Kidney (tissue), 14 donors: ENCODE measurements around the gene ERG28. TPM values are rescaled to one million over a fixed set of nuclear protein-coding genes. Genes with fewer than 3 reads are reported as not detected.

Source experiments
- DNase-seq, 5 donors: peaks; one replicate each; pipeline ENCODE4 v3.0.0-alpha.2; 2013 to 2020
- FAIRE-seq: peaks from 2 replicates; lab custom pipeline; 2012; peaks lifted over from hg19 to GRCh38; lab: Jason Lieb, UNC
- H3K27ac ChIP-seq, 2 donors: one replicate each; pipeline ENCODE4 v1.7.0; 2013; ENCODE audit warnings: low read depth in 2 of 2, low read length in 2 of 2, inconsistent platforms in 1 of 2
- H3K27me3 ChIP-seq: one replicate; pipeline ENCODE4 v1.7.1; 2013; ENCODE audit warnings: low read length, inconsistent platforms; ENCODE audit not compliant: control insufficient read depth, insufficient read depth
- H3K36me3 ChIP-seq, 3 donors: one replicate each; pipeline versions ENCODE4 v1.7.0 to v1.7.1; 2013; ENCODE audit warnings: low read length in 3 of 3, control low read depth in 1 of 3, inconsistent platforms in 1 of 3; ENCODE audit not compliant: insufficient read depth in 3 of 3, control insufficient read depth in 2 of 3
- H3K4me1 ChIP-seq, 3 donors: one replicate each; pipeline versions ENCODE4 v1.7.0 to v1.7.1; 2013; ENCODE audit warnings: low read length in 3 of 3, inconsistent platforms in 1 of 3, low read depth in 1 of 3; ENCODE audit not compliant: control insufficient read depth in 2 of 3, insufficient read depth in 2 of 3
- H3K4me3 ChIP-seq, 3 donors: one replicate each; pipeline versions ENCODE4 v1.7.0 to v1.8.1; 2013; ENCODE audit warnings: low read length in 3 of 3, control low read depth in 1 of 3, inconsistent platforms in 1 of 3
- H3K9ac ChIP-seq, 3 donors: one replicate each; pipeline versions ENCODE4 v1.7.0 to v1.7.1; 2013; ENCODE audit warnings: low read length in 3 of 3, control low read depth in 1 of 3, inconsistent platforms in 1 of 3
- H3K9me3 ChIP-seq, 3 donors: one replicate each; pipeline versions ENCODE4 v1.7.0 to v1.7.1; 2013; ENCODE audit warnings: low read length in 3 of 3, control low read depth in 1 of 3, inconsistent platforms in 1 of 3; ENCODE audit not compliant: control insufficient read depth in 2 of 3, insufficient read depth in 1 of 3
- CTCF ChIP-seq: IDR thresholded peaks from 3 replicates; pipeline ENCODE4 v1.5.1; 2012; ENCODE audit warnings: mild to moderate bottlenecking, moderate library complexity, borderline replicate concordance; ENCODE audit not compliant: insufficient read depth; ENCODE audit errors: extremely low read depth
- intact Hi-C: fragments of 100-400 bp; cut with DNase I; formaldehyde crosslinking; loops from one replicate; pipeline ENCODE4 v1.11.1; 2022
- polyA plus RNA-seq: library from polyadenylated mRNA; stranded (reverse); fragments of 350-450 nt; fragmentation: Illumina TruSeq; extraction: RNeasy Lipid Tissue Mini Kit (QIAGEN cat#74804); gene quantifications from one replicate; pipeline ENCODE4 v1.2.3, GENCODE V29; 2014; ENCODE audit warnings: low read depth, low replicate concordance; ENCODE audit not compliant: insufficient read depth
- total RNA-seq: library from RNA; stranded (reverse); fragmentation: NEBNext Ultra II Directional; extraction: Animal tissue kit (Norgen Biotek cat#: 25700); gene quantifications from one replicate; pipeline ENCODE4 v1.2.1, GENCODE V29; 2021
- donor health status: control.
- donor health status: control.
- donor health status: control.
- donor health status: control.
- donor health status: control.
- donor health status: DM: yes; HTN: yes; CAD: no.
- donor health status: Normal renal cell carcinoma (clear cell type).

The ERG28 gene
- total and polyA plus RNA-seq, 2 donors from 2014 or later = 17.9 to 34.8 TPM

- no peak for TF ChIP-seq CTCF
- intact Hi-C loops = no loop called here
- H3K27ac ChIP-seq = no peak overlapping the region
- no peak overlapping the region for H3K9ac ChIP-seq
- no peaks in the 10 kb centered on the region for H3K27me3 ChIP-seq
- DNase-seq (no peak), FAIRE-seq (no peak)
- no peak overlapping the region for H3K4me3 ChIP-seq
- peaks cover 0 to 11% (median 4%) of the 10 kb centered on the region in 3 donors for H3K4me1 ChIP-seq
- peaks cover 0 to 16% (median 2%) of the 10 kb centered on the region in 3 donors for H3K36me3 ChIP-seq
- H3K9me3 ChIP-seq = no peaks in the 10 kb centered on the region
Measured at GRCh38 chr14:75645056-75645455, 15.6 kb downstream of the ERG28 start.

- Histone ChIP-seq H3K36me3 (peaks cover 0 to 12% (median 2%) of the 10 kb centered on the region in 3 donors), H3K4me1 (peaks cover 0 to 11% (median 2%) of the 10 kb centered on the region in 3 donors), H3K4me3 (no peak overlapping the region), H3K27me3 (no peaks in the 10 kb centered on the region), H3K9me3 (no peaks in the 10 kb centered on the region), H3K27ac (no peak overlapping the region), H3K9ac (no peak overlapping the region)
- DNase-seq (no peak), FAIRE-seq (no peak)
- intact Hi-C loops = no loop called here
- no peak for TF ChIP-seq CTCF
Measured at GRCh38 chr14:75643985-75644384, 16.7 kb downstream of the ERG28 start.

- H3K4me1 ChIP-seq = no peaks in the 10 kb centered on the region
- H3K27ac ChIP-seq = no peak overlapping the region
- no peak for TF ChIP-seq CTCF
- no peak overlapping the region for H3K9ac ChIP-seq
- H3K4me3 ChIP-seq = no peak overlapping the region
- DNase-seq = no peak
- peaks cover 0 to 12% (median 0%) of the 10 kb centered on the region in 3 donors for H3K36me3 ChIP-seq
- H3K9me3 ChIP-seq = no peaks in the 10 kb centered on the region
- H3K27me3 ChIP-seq = no peaks in the 10 kb centered on the region
- intact Hi-C loops = no loop called here
- FAIRE-seq = no peak
Measured at GRCh38 chr14:75640876-75641275, 19.8 kb downstream of the ERG28 start.
